ENCODE data around the gene RAB11FIP4. TPM values are rescaled to one million over a fixed set of nuclear protein-coding genes. Genes with fewer than 3 reads are reported as not detected.

RAB11FIP4 gene
- total and polyA plus RNA-seq, 2 of the 8 experiments (the other 6 are each of a cell fraction or from before 2014, with no cell fraction given), result 21.7 to 53.2 TPM

GRCh38 chr17:31486351-31487062, 95.0 kb downstream of the RAB11FIP4 start:
- Histone ChIP-seq H3K4ac (replicated peaks; ENCODE audit: insufficient read length, low read depth, low read length) (no peak overlapping the region), H3K27ac (ENCODE audit: low read depth, low read length) (no peak overlapping the region), H2BK12ac (ENCODE audit: low read depth, low read length) (peak overlapping the region; percentile 55; the same call in 1 of the 2 replicates), H3K14ac (ENCODE audit: insufficient read length) (no peak overlapping the region), H4K91ac (replicated peaks; ENCODE audit: insufficient read length, low read length) (peak overlapping the region; percentile 72), H2BK20ac (ENCODE audit: low read length) (peak overlapping the region; percentile 52; the same call in 1 of the 2 replicates), H2AK5ac (ENCODE audit: low read depth, low read length) (0 out of 2 replicates have a peak overlapping the region, but pooled peaks have one; percentile 57), H3K27me3 (replicated peaks in 1 of 4; ENCODE audit: control insufficient read depth in 3 of 4, extremely low read depth in 1 of 4, insufficient read depth in 3 of 4, low read length in 3 of 4) (peaks cover 0 to 5% (median 2%) of the 10 kb centered on the region in 4 experiments; a peak in 1 of 7 replicates), H2BK120ac (replicated peaks; ENCODE audit: low read depth, low read length) (no peak overlapping the region), H3K23ac (ENCODE audit: insufficient read length) (no peak overlapping the region), H3K79me2 (ENCODE audit: control insufficient read depth in 1 of 2, insufficient read depth in 2 of 2, low read length in 2 of 2) (peaks cover 0 to 13% of the 10 kb centered on the region in 2 experiments; a peak in 2 of 4 replicates), H3K18ac (ENCODE audit: extremely low read depth, low read length) (0 out of 2 replicates have a peak overlapping the region, but pooled peaks have one; percentile 43), H2BK5ac (ENCODE audit: low read depth, low read length) (no peak overlapping the region), H2BK15ac (ENCODE audit: low read length) (peak overlapping the region; percentile 93; the same call in 1 of the 2 replicates), H3K9me3 (ENCODE audit: insufficient read depth in 2 of 2, low read depth in 1 of 2, low read length in 1 of 2) (no peaks in the 10 kb centered on the region), H3K4me3 (ENCODE audit: extremely low read depth in 1 of 4, insufficient read depth in 2 of 4, low read depth in 3 of 4, low read length in 4 of 4) (no peak overlapping the region), H2AFZ (ENCODE audit: low read length) (no peak overlapping the region), H3K23me2 (ENCODE audit: low read depth, low read length) (peaks cover 18% of the 10 kb centered on the region; the same call in 1 of the 2 replicates), H4K20me1 (replicated peaks in 1 of 2; ENCODE audit: control insufficient read depth in 1 of 2, insufficient read depth in 2 of 2, low read length in 2 of 2) (peaks cover 0 to 13% of the 10 kb centered on the region in 2 experiments), H4K8ac (ENCODE audit: extremely low read depth, insufficient read depth, low read length) (no peak overlapping the region), H4K5ac (ENCODE audit: insufficient read length, low read depth, low read length) (no peak overlapping the region), H3K9ac (replicated peaks in 1 of 4; ENCODE audit: extremely low read depth in 1 of 4, low read depth in 3 of 4, low read length in 3 of 4) (no peak overlapping the region), H3K4me2 (ENCODE audit: insufficient read depth in 1 of 2, low read depth in 2 of 2, low read length in 2 of 2) (peak overlapping the region in 1 of 2 experiments; percentile 72; a peak in 1 of 4 replicates), H3K79me1 (ENCODE audit: low read depth, low read length) (0 out of 2 replicates have a peak, but pooled peaks cover 7% of the 10 kb centered on the region), H3K36me3 (ENCODE audit: control insufficient read depth in 2 of 4, insufficient read depth in 4 of 4, low read length in 3 of 4) (no peaks in the 10 kb centered on the region), H3K4me1 (replicated peaks in 1 of 4; ENCODE audit: control insufficient read depth in 3 of 4, insufficient read depth in 4 of 4, low read length in 3 of 4) (peaks cover 7 to 32% (median 23%) of the 10 kb centered on the region in 4 experiments), H3K56ac (replicated peaks; ENCODE audit: insufficient read length, low read depth, low read length) (no peak overlapping the region)
- POLR2A ChIA-PET (ENCODE audit: partially characterized antibody), result interaction anchor here (0.5 to 1.2 kb wide), 3 partner anchors 11 to 240 kb away, joined by 3 to 4 read pairs (median 3); no protein-coding TSS in a partner anchor
- no peak for DNase-seq (ENCODE audit: low read depth in 1 of 2, low spot score in 2 of 2)
- FAIRE-seq, result no peak
- 86% methylated on average over 9 of the region's 9 CpGs; no CpG with 5 or more reads in 1 of the 2 experiments for WGBS, 2 experiments (ENCODE audit: extremely low coverage in 1 of 2, insufficient coverage in 1 of 2, insufficient read length in 1 of 2, insufficient replicate concordance in 2 of 2, low coverage in 1 of 2, low lambda C conversion rate in 2 of 2, missing lambda C conversion rate in 1 of 2)
- CTCF ChIA-PET (ENCODE audit: partially characterized antibody), result interaction anchor here (1.3 to 2.5 kb wide), 2 partner anchors 22 to 31 kb away, joined by 3 to 8 read pairs; no protein-coding TSS in a partner anchor
- TF ChIP-seq MAX (IDR thresholded peaks at IDR 0.05) (no peak), CTBP2 (IDR thresholded peaks at IDR 0.05; ENCODE audit: borderline replicate concordance, insufficient read depth, insufficient read length, low read length) (no peak), TEAD4 (IDR thresholded peaks at IDR 0.05; ENCODE audit: low read depth, low read length) (no peak), CHD2 (IDR thresholded peaks at IDR 0.05; ENCODE audit: low read length) (no peak), SIX5 (IDR thresholded peaks at IDR 0.05; ENCODE audit: low read depth, low read length) (no peak), YY1 (IDR thresholded peaks at IDR 0.05; ENCODE audit: low read depth, low read length) (no peak), GABPA (IDR thresholded peaks at IDR 0.05; ENCODE audit: borderline replicate concordance, insufficient read depth, low read length) (no peak), GTF2F1 (IDR thresholded peaks at IDR 0.05; ENCODE audit: borderline replicate concordance, low read depth, low read length) (no peak), ZNF274 (IDR thresholded peaks at IDR 0.05; ENCODE audit: borderline replicate concordance, extremely low read depth, low read length) (no peak), HDAC6 (IDR thresholded peaks at IDR 0.05; ENCODE audit: low read depth, low read length) (no peak), KDM1A (IDR thresholded peaks at IDR 0.05; ENCODE audit: borderline replicate concordance, low read length) (no peak), TBP (IDR thresholded peaks at IDR 0.05; ENCODE audit: low read depth, low read length) (no peak)
